IMR-90 (cell line): ENCODE results near the gene GGTA1. TPM values are rescaled to one million over a fixed set of nuclear protein-coding genes. Genes with fewer than 3 reads are reported as not detected.

Experiments used
- ATAC-seq: fragments of 200-7000 bp; cut with Tn5 transposase; 2 replicates; pipeline ENCODE4 v1.9.1; 2020; ENCODE audit warnings: low read depth, mild to moderate bottlenecking, moderate library complexity
- BruUV-seq: library from RNA; stranded (reverse); fragments of 400-500 nt; replicated peaks from 2 replicates; lab custom pipeline; 2021; lab: Mats Ljungman, UMichigan
- CTCF ChIA-PET: fragments of 300-600 bp; formaldehyde crosslinking; extraction: SDS; loops from one replicate; lab custom pipeline; 2021; ENCODE audit warnings: antibody characterized with exemption; lab: Yijun Ruan, JAX
- POLR2A ChIA-PET: fragments of 300-600 bp; sonication (Branson Sonifier 250); formaldehyde crosslinking; loops from one replicate; lab custom pipeline; 2022; ENCODE audit warnings: antibody characterized with exemption; ENCODE audit not compliant: unreplicated experiment; lab: Charles Lee
- DNase-seq: peaks from one replicate; pipeline ENCODE4 v3.0.0; 2013
- H2AFZ ChIP-seq: replicated peaks from 2 replicates; pipeline ENCODE3; 2013; ENCODE audit warnings: low read length, mild to moderate bottlenecking; ENCODE audit not compliant: poor library complexity
- H2AK5ac ChIP-seq: 2 replicates; pipeline ENCODE4 v1.6.1; 2013; ENCODE audit warnings: low read depth, low read length, inconsistent platforms
- H2AK9ac ChIP-seq: replicated peaks from 2 replicates; pipeline ENCODE3; 2013; ENCODE audit warnings: mild to moderate bottlenecking, low read depth, low read length, moderate library complexity; ENCODE audit not compliant: poor library complexity
- H2BK120ac ChIP-seq: 2 replicates; pipeline ENCODE4 v1.6.1; 2013; ENCODE audit warnings: low read depth, low read length, inconsistent platforms
- H2BK15ac ChIP-seq: 3 replicates; pipeline ENCODE4 v1.6.1; 2013; ENCODE audit warnings: low read depth, low read length, inconsistent platforms
- H2BK20ac ChIP-seq: 2 replicates; pipeline ENCODE4 v1.6.1; 2013; ENCODE audit warnings: low read depth, mild to moderate bottlenecking, inconsistent platforms, low read length, moderate library complexity
- H2BK5ac ChIP-seq: 2 replicates; pipeline ENCODE4 v1.6.1; 2013; ENCODE audit warnings: mild to moderate bottlenecking, low read depth, low read length, inconsistent platforms; ENCODE audit not compliant: poor library complexity, severe bottlenecking
- H3K14ac ChIP-seq: replicated peaks from 2 replicates; pipeline ENCODE4 v1.6.1; 2013; ENCODE audit warnings: low read depth, low read length, inconsistent platforms
- H3K18ac ChIP-seq: 2 replicates; pipeline ENCODE4 v1.6.1; 2013; ENCODE audit warnings: low read depth, low read length, control low read depth
- H3K23ac ChIP-seq: 2 replicates; pipeline ENCODE4 v1.6.1; 2013; ENCODE audit warnings: low read depth, low read length, inconsistent platforms
- H3K27ac ChIP-seq: 2 replicates; pipeline ENCODE4 v1.5.1; 2013; ENCODE audit warnings: mild to moderate bottlenecking, control low read depth, low read length; ENCODE audit not compliant: insufficient read depth
- H3K27me3 ChIP-seq: 2 replicates; pipeline ENCODE4 v1.6.1; 2013; ENCODE audit warnings: low read length; ENCODE audit not compliant: control insufficient read depth, insufficient read depth
- H3K36me3 ChIP-seq: 2 replicates; pipeline ENCODE4 v1.6.1; 2013; ENCODE audit warnings: low read length, mixed read lengths; ENCODE audit not compliant: control insufficient read depth, insufficient read depth
- H3K4ac ChIP-seq: 2 replicates; pipeline ENCODE4 v1.6.1; 2013; ENCODE audit warnings: low read depth, low read length, inconsistent platforms
- H3K4me1 ChIP-seq: 2 replicates; pipeline ENCODE4 v1.6.1; 2013; ENCODE audit warnings: low read length, mixed read lengths; ENCODE audit not compliant: control insufficient read depth, insufficient read depth
- H3K4me2 ChIP-seq: 2 replicates; pipeline ENCODE4 v1.6.1; 2013; ENCODE audit warnings: low read depth, mild to moderate bottlenecking, control low read depth, low read length, moderate library complexity
- H3K4me3 ChIP-seq: 2 replicates; pipeline ENCODE4 v1.5.1; 2013; ENCODE audit warnings: low read depth, mild to moderate bottlenecking, control low read depth, low read length, moderate library complexity; ENCODE audit not compliant: insufficient read depth
- H3K56ac ChIP-seq: 2 replicates; pipeline ENCODE4 v1.6.1; 2013; ENCODE audit warnings: low read length, inconsistent platforms; ENCODE audit not compliant: insufficient read depth; ENCODE audit errors: extremely low read depth
- H3K79me1 ChIP-seq, 2 experiments: 2 replicates each; pipeline ENCODE4 v1.6.1; 2013; ENCODE audit warnings: low read length in 2 of 2, inconsistent platforms in 1 of 2, low read depth in 1 of 2
- H3K9ac ChIP-seq: 2 replicates; pipeline ENCODE4 v1.6.1; 2013; ENCODE audit warnings: low read depth, low read length, control low read depth
- H3K9me1 ChIP-seq: 2 replicates; pipeline ENCODE4 v1.6.1; 2013; ENCODE audit warnings: low read length, inconsistent platforms; ENCODE audit not compliant: insufficient read depth
- H3K9me3 ChIP-seq: 2 replicates; pipeline ENCODE4 v1.6.1; 2013; ENCODE audit warnings: low read length; ENCODE audit not compliant: control insufficient read depth, insufficient read depth
- H4K20me1 ChIP-seq: 2 replicates; pipeline ENCODE4 v1.6.1; 2013; ENCODE audit warnings: low read length, inconsistent platforms; ENCODE audit not compliant: insufficient read depth
- H4K5ac ChIP-seq: 2 replicates; pipeline ENCODE4 v1.6.1; 2013; ENCODE audit warnings: mild to moderate bottlenecking, low read depth, low read length, control low read depth
- H4K8ac ChIP-seq, 2 experiments: 2 replicates each; pipeline ENCODE4 v1.6.1; 2013; ENCODE audit warnings: low read depth in 2 of 2, low read length in 2 of 2, control low read depth in 1 of 2, inconsistent platforms in 1 of 2
- H4K91ac ChIP-seq: 2 replicates; pipeline ENCODE4 v1.6.1; 2013; ENCODE audit warnings: low read depth, low read length, inconsistent platforms; ENCODE audit not compliant: insufficient read depth
- BHLHE40 ChIP-seq: fragments of 150-350 bp; IDR thresholded peaks from 2 replicates; pipeline ENCODE4 v1.6.1; 2016; ENCODE audit warnings: mild to moderate bottlenecking, low read depth, low read length
- CTCF ChIP-seq: conservative IDR thresholded peaks from 2 replicates; pipeline ENCODE4 v1.5.1; 2012; ENCODE audit warnings: mild to moderate bottlenecking, low read depth, low read length, improper control_type of control experiment
- RAD21 ChIP-seq: IDR thresholded peaks from 2 replicates; pipeline ENCODE4 v1.6.1; 2012; ENCODE audit warnings: low read length, improper control_type of control experiment
- WGBS, 2 experiments: methylation state at CpG; one replicate each; pipeline versions ENCODE4 v1.1.5 to v1.1.7; 2013; ENCODE audit warnings: missing lambda C conversion rate in 2 of 2; ENCODE audit not compliant: insufficient read length in 1 of 2; ENCODE audit errors: extremely low coverage in 2 of 2; 5-methylcytosine and 5-hydroxymethylcytosine counted together
- dilution Hi-C: fragments of 300-500 bp; cut with HindIII; formaldehyde crosslinking; loops from one replicate; pipeline ENCODE4 v1.14.3; 2018; ENCODE audit warnings: low sequenced_read_pairs; ENCODE audit not compliant: unreplicated experiment
- in situ Hi-C: fragments of 300-500 bp; cut with MboI; formaldehyde crosslinking; loops from 3 replicates; pipeline ENCODE4 v1.14.3; 2019; ENCODE audit warnings: low sequenced_read_pairs, inconsistent platforms, mixed read lengths
- intact Hi-C: fragments of 100-400 bp; cut with micrococcal nuclease; formaldehyde crosslinking; loops from 2 replicates; pipeline ENCODE4 v1.10.0; 2022
- polyA plus RNA-seq, 3 experiments: library from polyadenylated mRNA; depleted of rRNA; stranded (reverse); fragments of >200 nt; gene quantifications; 2 replicates each; pipeline ENCODE4 v1.2.3, GENCODE V29; 2012; ENCODE audit warnings: low replicate concordance in 1 of 3
- total RNA-seq: library from RNA; depleted of rRNA; stranded (reverse); fragments of >200 nt; gene quantifications from 2 replicates; pipeline ENCODE4 v1.2.3, GENCODE V29; 2012

Gene GGTA1
- total and polyA plus RNA-seq, 2 of the 4 experiments (the other 2 are of a cell fraction) = not detected

DNA sequence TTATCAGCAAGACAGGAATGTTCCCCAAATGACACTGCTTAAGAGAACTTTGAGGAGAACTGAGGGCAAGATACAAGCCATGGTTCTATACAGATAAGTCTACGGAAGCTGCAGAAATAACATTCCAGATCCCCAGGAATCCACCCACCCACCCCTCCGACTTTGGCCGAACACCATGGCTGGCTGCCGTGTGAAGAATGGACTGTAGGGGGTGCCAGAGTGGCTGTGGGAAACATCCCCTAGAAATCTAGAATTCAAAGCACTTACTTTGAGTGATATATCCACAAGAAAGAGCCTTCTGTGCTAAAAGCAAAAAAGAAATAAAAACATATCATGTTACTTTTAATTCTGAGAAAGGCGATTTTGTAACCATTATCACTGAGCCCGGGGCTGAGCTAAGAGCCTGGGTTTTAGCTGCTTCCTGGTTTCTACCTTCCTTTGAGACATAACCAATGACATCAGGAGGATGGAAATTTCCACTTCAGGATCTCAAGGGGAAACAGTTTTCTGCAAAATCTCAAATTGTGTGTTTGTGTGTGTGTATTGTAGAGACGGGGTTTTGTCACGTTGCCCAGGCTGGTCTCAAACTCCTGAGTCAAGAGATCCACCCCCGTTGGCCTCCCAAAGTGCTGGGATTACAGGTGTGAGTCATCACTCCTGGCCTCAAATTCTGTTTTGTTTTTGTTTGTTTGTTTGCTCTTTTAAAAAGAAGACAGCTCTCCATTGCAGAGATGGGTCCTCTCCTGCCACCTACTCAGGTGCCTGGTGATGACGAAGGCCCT lies 36.4 kb downstream of the GGTA1 start:
- CTCF ChIA-PET = interaction anchor here (1.0 kb wide), 1 partner anchor 11 kb away, joined by 3 read pairs; no protein-coding TSS in a partner anchor
- dilution Hi-C loops (no loop called here), intact Hi-C loops (no loop called here), in situ Hi-C loops (no loop called here)
- POLR2A ChIA-PET = no interaction called here
- Histone ChIP-seq H4K91ac (no peak overlapping the region), H3K4me2 (no peak overlapping the region), H3K4me3 (no peak overlapping the region), H3K27ac (no peak overlapping the region), H3K9me1 (no peaks in the 10 kb centered on the region), H3K4ac (no peak overlapping the region), H3K23ac (no peak overlapping the region), H2AK9ac (no peak overlapping the region), H2AK5ac (no peak overlapping the region), H4K5ac (no peak overlapping the region), H2BK20ac (no peak overlapping the region), H3K18ac (no peak overlapping the region), H2BK120ac (no peak overlapping the region), H2AFZ (no peak overlapping the region), H3K56ac (no peak overlapping the region), H3K27me3 (peaks cover 39% of the 10 kb centered on the region), H2BK15ac (no peak overlapping the region), H4K8ac (no peak overlapping the region), H3K36me3 (no peaks in the 10 kb centered on the region), H3K9ac (no peak overlapping the region), H2BK5ac (no peak overlapping the region), H3K14ac (no peak overlapping the region), H4K20me1 (no peaks in the 10 kb centered on the region), H3K4me1 (no peaks in the 10 kb centered on the region), H3K9me3 (no peaks in the 10 kb centered on the region), H3K79me1 (no peaks in the 10 kb centered on the region)
- peak; percentile 18 for DNase-seq
- no TSS peak for BruUV-seq
- peak; percentile 16; the same call in 1 of the 2 replicates for TF ChIP-seq RAD21
- TF ChIP-seq CTCF = peak; percentile 52
- no peak for TF ChIP-seq BHLHE40
- ATAC-seq = peak; percentile 68
- no CpG with 5 or more reads among the region's 10 CpGs for WGBS, 2 experiments
